A673 (cell line): ENCODE results near the gene ABHD11. TPM values are rescaled to one million over a fixed set of nuclear protein-coding genes. Genes with fewer than 3 reads are reported as not detected.
"Not testable (repeated sequence)": the region's sequence is repeated elsewhere in the genome, so short reads cannot be mapped to it uniquely, and the experiment has no call there.

Experiments
- BruUV-seq: library from RNA; stranded (reverse); fragments of 400-500 nt; replicated peaks from 2 replicates; lab custom pipeline; 2021; lab: Mats Ljungman, UMichigan
- CTCF ChIA-PET: fragments of 300-600 bp; sonication (Branson Sonifier 250); formaldehyde crosslinking; loops from one replicate; lab custom pipeline; 2022; ENCODE audit warnings: antibody characterized with exemption; lab: Charles Lee
- POLR2A ChIA-PET: fragments of 300-600 bp; sonication (Branson Sonifier 250); formaldehyde crosslinking; loops from one replicate; lab custom pipeline; 2022; ENCODE audit warnings: antibody characterized with exemption; ENCODE audit not compliant: low non-redundant PET; lab: Charles Lee
- DNase-seq: peaks from one replicate; pipeline ENCODE4 v3.0.0-alpha.2; 2015; ENCODE audit warnings: low spot score
- H3K27ac ChIP-seq: fragments of 200-600 bp; sonication (generic); 2 replicates; pipeline ENCODE4 v1.5.1; 2016; ENCODE audit warnings: mixed run types, low read depth, mild to moderate bottlenecking, mixed read lengths, antibody characterized with exemption, low read length; ENCODE audit not compliant: poor library complexity, severe bottlenecking
- H3K27me3 ChIP-seq: fragments of 200-600 bp; sonication (generic); replicated peaks from 2 replicates; pipeline ENCODE4 v1.6.1; 2017; ENCODE audit warnings: mixed run types, low read depth, mild to moderate bottlenecking, mixed read lengths, antibody characterized with exemption, low read length; ENCODE audit not compliant: insufficient read depth, poor library complexity
- H3K36me3 ChIP-seq: fragments of 200-600 bp; sonication (generic); 2 replicates; pipeline ENCODE4 v1.6.1; 2016; ENCODE audit warnings: mixed run types, mild to moderate bottlenecking, mixed read lengths, antibody characterized with exemption, low read length; ENCODE audit not compliant: insufficient read depth, poor library complexity, severe bottlenecking
- H3K4me1 ChIP-seq: fragments of 200-600 bp; sonication (generic); 2 replicates; pipeline ENCODE4 v1.6.1; 2017; ENCODE audit warnings: mixed run types, mild to moderate bottlenecking, mixed read lengths, antibody characterized with exemption, low read length; ENCODE audit not compliant: insufficient read depth, poor library complexity, severe bottlenecking
- H3K4me3 ChIP-seq: fragments of 200-600 bp; sonication (generic); 2 replicates; pipeline ENCODE4 v1.5.1; 2016; ENCODE audit warnings: low read depth, mixed run types, mild to moderate bottlenecking, mixed read lengths, low read length; ENCODE audit not compliant: poor library complexity, severe bottlenecking
- H3K9me3 ChIP-seq: fragments of 200-600 bp; sonication (generic); 2 replicates; pipeline ENCODE4 v1.6.1; 2016; ENCODE audit warnings: mixed run types, low read depth, mild to moderate bottlenecking, mixed read lengths, antibody characterized with exemption, low read length; ENCODE audit not compliant: poor library complexity, severe bottlenecking
- CTCF ChIP-seq: fragments of 300-800, 200-600 bp; sonication (generic); conservative IDR thresholded peaks from 2 replicates; pipeline ENCODE4 v1.5.1; 2017; ENCODE audit warnings: low read depth, mild to moderate bottlenecking, antibody characterized with exemption, low read length, moderate library complexity, mixed read lengths
- EZH2 ChIP-seq: fragments of 200-600 bp; sonication (generic); IDR thresholded peaks from 2 replicates; pipeline ENCODE4 v1.6.1; 2017; ENCODE audit warnings: borderline replicate concordance, low read depth, mild to moderate bottlenecking, mixed read lengths, antibody characterized with exemption, low read length; ENCODE audit not compliant: poor library complexity, severe bottlenecking
- intact Hi-C: fragments of 100-400 bp; cut with micrococcal nuclease; formaldehyde crosslinking; loops from one replicate; pipeline ENCODE4 v1.10.0; 2022; ENCODE audit not compliant: unreplicated experiment
- total RNA-seq: library from RNA; stranded (reverse); gene quantifications from 2 replicates; pipeline ENCODE4 v1.2.3, GENCODE V29; 2021

Gene ABHD11
- total RNA-seq, 1 experiment from 2014 or later: 22.9 TPM

GRCh38 chr7:73723813-73724212, 14.8 kb downstream of the ABHD11 start:
- ChIA-PET POLR2A (interaction anchor here (0.7 kb wide), 1 partner anchor 167 kb away, joined by 14 read pairs; no protein-coding TSS in a partner anchor), CTCF (no interaction called here)
- H3K27ac ChIP-seq: no peak overlapping the region
- H3K4me3 ChIP-seq: no peak overlapping the region
- no TSS peak for BruUV-seq
- TF ChIP-seq CTCF (no peak), EZH2 (no peak)
- H3K27me3 ChIP-seq: no peaks in the 10 kb centered on the region
- no peak for DNase-seq
- intact Hi-C loops: no loop called here
- peaks cover 13% of the 10 kb centered on the region for H3K4me1 ChIP-seq
- H3K9me3 ChIP-seq: no peaks in the 10 kb centered on the region
- H3K36me3 ChIP-seq: no peaks in the 10 kb centered on the region

DNA sequence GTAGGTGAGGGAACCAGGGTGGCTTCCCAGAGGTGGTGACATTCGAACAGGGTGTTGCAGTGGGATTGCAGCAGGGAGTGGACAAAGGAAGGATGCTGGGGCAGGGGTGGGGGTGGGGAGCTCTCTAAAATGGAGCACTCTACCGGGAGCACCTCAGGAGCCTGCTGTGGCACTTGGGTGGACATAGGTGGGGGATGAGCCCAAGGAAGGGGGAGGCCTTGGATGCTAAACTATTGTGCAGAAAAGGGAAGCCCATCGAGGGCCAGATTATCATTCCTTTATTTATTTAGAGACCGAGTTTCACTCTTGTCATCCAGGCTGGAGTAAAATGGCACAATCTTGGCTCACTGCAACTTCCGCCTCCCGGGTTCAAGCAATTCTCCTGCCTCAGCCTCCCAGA, 15.8 kb downstream of the ABHD11 start:
- H3K4me3 ChIP-seq: no peak overlapping the region
- peaks cover 13% of the 10 kb centered on the region for H3K4me1 ChIP-seq
- no peak for DNase-seq
- no peaks in the 10 kb centered on the region for H3K36me3 ChIP-seq
- ChIA-PET POLR2A (no interaction called here), CTCF (no interaction called here)
- H3K27me3 ChIP-seq: no peaks in the 10 kb centered on the region
- intact Hi-C loops: no loop called here
- H3K27ac ChIP-seq: no peak overlapping the region
- no peaks in the 10 kb centered on the region for H3K9me3 ChIP-seq
- BruUV-seq: no TSS peak
- TF ChIP-seq EZH2 (no peak), CTCF (no peak)

DNA sequence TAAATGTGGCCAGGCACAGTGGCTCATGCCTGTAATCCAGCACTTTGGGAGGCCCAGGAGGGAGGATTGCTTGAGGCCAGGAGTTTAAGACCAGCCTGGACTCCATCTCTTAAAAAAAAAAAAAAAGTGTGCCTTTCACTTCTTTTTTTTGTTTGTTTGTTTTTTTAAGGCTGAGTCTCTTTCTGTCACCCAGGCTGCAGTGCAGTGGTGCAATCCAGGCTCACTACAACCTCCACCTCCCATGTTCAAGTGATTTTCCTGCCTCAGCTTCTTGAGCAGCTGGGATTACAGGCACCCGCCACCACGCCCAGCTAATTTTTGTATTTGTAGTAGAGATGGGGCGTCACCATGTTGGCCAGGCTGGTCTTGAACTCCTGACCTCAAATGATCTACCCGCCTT, 16.4 kb downstream of the ABHD11 start:
- intact Hi-C loops, CTCF ChIA-PET, POLR2A ChIA-PET: not testable (repeated sequence)

GRCh38 chr7:73721377-73721817, 17.2 kb downstream of the ABHD11 start:
- TF ChIP-seq EZH2 (no peak), CTCF (no peak)
- Histone ChIP-seq H3K4me1 (peaks cover 27% of the 10 kb centered on the region), H3K27me3 (no peaks in the 10 kb centered on the region), H3K9me3 (no peaks in the 10 kb centered on the region), H3K27ac (no peak overlapping the region), H3K4me3 (no peak overlapping the region), H3K36me3 (no peaks in the 10 kb centered on the region)
- intact Hi-C loops: no loop called here
- POLR2A ChIA-PET: no interaction called here
- CTCF ChIA-PET: no interaction called here
- BruUV-seq: no TSS peak
- DNase-seq: no peak

More for the DNA sequence above, 16.4 kb downstream of the ABHD11 start:
- not testable (repeated sequence) for H3K9me3 ChIP-seq, H3K27me3 ChIP-seq, H3K36me3 ChIP-seq, H3K4me3 ChIP-seq, H3K27ac ChIP-seq, BruUV-seq, DNase-seq
- peaks cover 19% of the 10 kb centered on the region for H3K4me1 ChIP-seq

DNA sequence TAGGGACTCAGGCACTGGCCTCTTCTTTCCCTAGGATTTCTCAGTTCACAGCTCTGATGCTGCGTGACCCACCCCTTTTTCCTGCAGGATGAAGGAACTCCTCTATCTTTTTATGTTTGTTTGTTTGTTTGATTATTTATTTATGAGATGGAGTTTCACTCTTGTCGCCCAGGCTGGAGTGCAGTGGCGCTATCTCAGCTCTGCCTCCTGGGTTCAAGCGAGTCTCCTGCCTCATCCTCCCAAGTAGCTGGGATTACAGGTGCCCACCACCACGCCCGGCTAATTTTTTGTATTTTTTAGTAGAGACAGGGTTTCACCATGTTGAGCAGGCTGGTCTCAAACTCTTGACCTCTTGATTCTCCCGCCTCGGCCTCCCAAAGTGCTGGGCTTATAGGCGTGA, 18.2 kb downstream of the ABHD11 start:
- DNase-seq, BruUV-seq, H3K27me3 ChIP-seq, H3K9me3 ChIP-seq, POLR2A ChIA-PET, H3K36me3 ChIP-seq, intact Hi-C loops, H3K4me3 ChIP-seq, H3K27ac ChIP-seq: not testable (repeated sequence)
- peaks cover 36% of the 10 kb centered on the region for H3K4me1 ChIP-seq
- CTCF ChIA-PET: interaction anchor here (1.0 kb wide), 1 partner anchor 14 kb away, joined by 3 read pairs; no protein-coding TSS in a partner anchor
